HepG2 (cell line): ENCODE measurements around the gene PSORS1C2. TPM values are rescaled to one million over a fixed set of nuclear protein-coding genes. Genes with fewer than 3 reads are reported as not detected.

Source experiments
- ATAC-seq: fragments of 200-7000 bp; cut with Tn5 transposase; 3 replicates; pipeline ENCODE4 v1.9.1; 2020; ENCODE audit warnings: mild to moderate bottlenecking, moderate library complexity
- BruUV-seq: library from RNA; stranded (reverse); fragments of 400-500 nt; replicated peaks from 2 replicates; lab custom pipeline; 2021; lab: Mats Ljungman, UMichigan
- CTCF ChIA-PET: fragments of 300-600 bp; formaldehyde crosslinking; extraction: SDS; loops from one replicate; lab custom pipeline; 2021; ENCODE audit warnings: low total read pairs, inconsistent platforms, low intra/inter-chr PET ratio; lab: Yijun Ruan, JAX
- POLR2A ChIA-PET: fragments of 350-600 bp; sonication (Branson Sonifier 250); formaldehyde crosslinking; loops from one replicate; lab custom pipeline; 2020; ENCODE audit warnings: antibody characterized with exemption, inconsistent platforms; lab: Yijun Ruan, JAX
- DNase-seq: peaks from one replicate; pipeline ENCODE4 v3.0.0-alpha.2; 2015; ENCODE audit warnings: low spot score
- FAIRE-seq: peaks from 3 replicates; lab custom pipeline; 2011; peaks lifted over from hg19 to GRCh38; lab: Jason Lieb, UNC
- H2AFZ ChIP-seq: one replicate; pipeline ENCODE4 v1.6.1; 2011; ENCODE audit warnings: low read length, inconsistent platforms
- H3K27ac ChIP-seq: fragments of 300-600 bp; 3 replicates; pipeline ENCODE4 v1.8.0; 2011; ENCODE audit warnings: mixed run types, mild to moderate bottlenecking, mixed read lengths, low read length, inconsistent platforms; ENCODE audit not compliant: insufficient read depth; ENCODE audit errors: extremely low read length
- H3K27me3 ChIP-seq, 2 experiments: fragments of 200-600 bp in 1 of 2; 2 replicates in 1 of 2; 3 replicates in 1 of 2; pipeline versions ENCODE4 v1.6.0 to v1.8.0; 2011; ENCODE audit warnings: low read length in 2 of 2, mild to moderate bottlenecking in 2 of 2, moderate library complexity in 2 of 2, inconsistent platforms in 1 of 2; ENCODE audit not compliant: insufficient read depth in 2 of 2, control insufficient read depth in 1 of 2
- H3K36me3 ChIP-seq, 2 experiments: fragments of 200-600 bp in 1 of 2; replicated peaks in 1 of 2; 2 replicates in 1 of 2; 3 replicates in 1 of 2; pipeline versions ENCODE4 v1.5.1 to v1.8.0; 2011; ENCODE audit warnings: low read length in 2 of 2, inconsistent platforms in 1 of 2; ENCODE audit not compliant: insufficient read depth in 2 of 2, control insufficient read depth in 1 of 2
- H3K4me1 ChIP-seq: 2 replicates; pipeline ENCODE4 v1.5.1; 2012; ENCODE audit warnings: low read length, inconsistent platforms; ENCODE audit not compliant: insufficient read depth
- H3K4me2 ChIP-seq: 2 replicates; pipeline ENCODE4 v1.6.0; 2011; ENCODE audit warnings: low read depth, low read length, inconsistent platforms
- H3K4me3 ChIP-seq, 3 experiments: fragments of 200-600 bp in 1 of 3; sonication (generic), shearing (Covaris generic) in 1 of 3; replicated peaks in 1 of 3; 2 replicates each; pipeline ENCODE4 v1.5.1; 2011 to 2016; ENCODE audit warnings: low read length in 3 of 3, inconsistent platforms in 2 of 3, low read depth in 2 of 3, mild to moderate bottlenecking in 2 of 3, control low read depth in 1 of 3, mixed read lengths in 1 of 3; ENCODE audit not compliant: insufficient read depth in 1 of 3
- H3K79me2 ChIP-seq: one replicate; pipeline ENCODE4 v1.6.1; 2011; ENCODE audit warnings: low read length, inconsistent platforms; ENCODE audit not compliant: insufficient read depth
- H3K9ac ChIP-seq: 2 replicates; pipeline ENCODE4 v1.6.0; 2011; ENCODE audit warnings: mild to moderate bottlenecking, low read depth, low read length, inconsistent platforms; ENCODE audit not compliant: insufficient read depth
- H3K9me3 ChIP-seq: 2 replicates; pipeline ENCODE4 v1.5.1; 2012; ENCODE audit warnings: mild to moderate bottlenecking, low read length
- H4K20me1 ChIP-seq: 2 replicates; pipeline ENCODE4 v1.6.0; 2011; ENCODE audit warnings: inconsistent platforms, mild to moderate bottlenecking, low read length, moderate library complexity; ENCODE audit not compliant: insufficient read depth
- KAT7 ChIP-seq: IDR thresholded peaks from 2 replicates; pipeline ENCODE4 v1.6.1; 2018; ENCODE audit warnings: borderline replicate concordance, missing compliant biosample characterization
- MEF2D ChIP-seq: sonication (generic); formaldehyde crosslinking; IDR thresholded peaks from 2 replicates; pipeline ENCODE4 v1.5.1; 2020; ENCODE audit warnings: mild to moderate bottlenecking, missing genetic modification reagents
- MTA3 ChIP-seq: sonication (generic); formaldehyde crosslinking; IDR thresholded peaks from 2 replicates; pipeline ENCODE4 v1.4.0; 2020; ENCODE audit warnings: missing genetic modification reagents
- NFRKB ChIP-seq: fragments of 450-650 bp; IDR thresholded peaks from 2 replicates; pipeline ENCODE4 v1.6.1; 2017
- NR3C1 ChIP-seq: sonication (generic); formaldehyde crosslinking; IDR thresholded peaks from 2 replicates; pipeline ENCODE4 v1.4.0; 2020; ENCODE audit warnings: missing genetic modification reagents
- PCBP1 ChIP-seq: fragments of 200-400 bp; formaldehyde crosslinking; IDR thresholded peaks from 2 replicates; pipeline ENCODE4 v1.6.1; 2017; ENCODE audit warnings: mild to moderate bottlenecking, low read depth, low read length, borderline replicate concordance
- REL ChIP-seq: sonication (generic); formaldehyde crosslinking; conservative IDR thresholded peaks from 2 replicates; pipeline ENCODE4 v1.8.0; 2022; ENCODE audit warnings: mild to moderate bottlenecking, missing genetic modification reagents, moderate library complexity
- ZBTB7A ChIP-seq: sonication (generic); formaldehyde crosslinking; IDR thresholded peaks from 2 replicates; pipeline ENCODE4 v1.8.0; 2022; ENCODE audit warnings: mild to moderate bottlenecking, missing genetic modification reagents
- ZFAT ChIP-seq: sonication (generic); formaldehyde crosslinking; conservative IDR thresholded peaks from 2 replicates; pipeline ENCODE4 v1.8.1; 2023; ENCODE audit warnings: missing genetic modification reagents, inconsistent platforms
- ZMAT3 ChIP-seq: sonication (generic); formaldehyde crosslinking; conservative IDR thresholded peaks from 2 replicates; pipeline ENCODE4 v1.7.0; 2021; ENCODE audit warnings: missing genetic modification reagents
- ZNF12 ChIP-seq: sonication (generic); formaldehyde crosslinking; IDR thresholded peaks from 2 replicates; pipeline ENCODE4 v1.5.0; 2020; ENCODE audit warnings: missing genetic modification reagents
- ZNF263 ChIP-seq: sonication (generic); formaldehyde crosslinking; IDR thresholded peaks from 2 replicates; pipeline ENCODE4 v1.4.0; 2020; ENCODE audit warnings: missing genetic modification reagents
- ZNF546 ChIP-seq: sonication (generic); formaldehyde crosslinking; conservative IDR thresholded peaks from 2 replicates; pipeline ENCODE4 v1.8.1; 2023; ENCODE audit warnings: mild to moderate bottlenecking, missing genetic modification reagents
- ZNF615 ChIP-seq: sonication (generic); formaldehyde crosslinking; IDR thresholded peaks from 2 replicates; pipeline ENCODE4 v1.5.0; 2020; ENCODE audit warnings: mild to moderate bottlenecking, missing genetic modification reagents, borderline replicate concordance
- ZNF790 ChIP-seq: sonication (generic); formaldehyde crosslinking; IDR thresholded peaks from 2 replicates; pipeline ENCODE4 v1.8.0; 2022; ENCODE audit warnings: missing genetic modification reagents, mild to moderate bottlenecking, borderline replicate concordance
- ZNF816 ChIP-seq: sonication (generic); formaldehyde crosslinking; IDR thresholded peaks from 2 replicates; pipeline ENCODE4 v1.8.0; 2022; ENCODE audit warnings: missing genetic modification reagents, mild to moderate bottlenecking, borderline replicate concordance
- ZNF83 ChIP-seq: sonication (generic); formaldehyde crosslinking; IDR thresholded peaks from 2 replicates; pipeline ENCODE4 v1.4.0; 2020; ENCODE audit warnings: missing genetic modification reagents, mild to moderate bottlenecking, borderline replicate concordance
- ZNF850 ChIP-seq: sonication (generic); formaldehyde crosslinking; conservative IDR thresholded peaks from 2 replicates; pipeline ENCODE4 v1.9.0; 2021; ENCODE audit warnings: mild to moderate bottlenecking, missing genetic modification reagents
- WGBS: methylation state at CpG from one replicate; pipeline ENCODE4 v1.1.6; 2017; ENCODE audit warnings: low lambda C conversion rate; 5-methylcytosine and 5-hydroxymethylcytosine counted together
- in situ Hi-C: cut with HindIII; loops from 2 replicates; pipeline ENCODE4 v1.10.0; 2017; ENCODE audit warnings: low pct_unique_long_range_greater_than_20kb; ENCODE audit not compliant: extremely low pct_ligation_motif_present
- intact Hi-C: fragments of 100-400 bp; cut with micrococcal nuclease; formaldehyde crosslinking; loops from one replicate; pipeline ENCODE4 v1.10.0; 2022; ENCODE audit not compliant: unreplicated experiment
- polyA plus RNA-seq, 8 experiments: library from polyadenylated mRNA; depleted of rRNA in 3 of 8; stranded (reverse) in 7 of 8; unstranded in 1 of 8; fragments of >200 nt; fragmentation: Illumina TruSeq in 4 of 8; extraction: Trizol in 4 of 8; gene quantifications; 2 replicates each; pipeline versions ENCODE4 v1.2.1 to v1.2.3, GENCODE V29; 2011 to 2016; ENCODE audit warnings: low read depth in 4 of 8, missing spikeins in 1 of 8, mixed read lengths in 1 of 8; ENCODE audit not compliant: insufficient read depth in 1 of 8
- total RNA-seq, 5 experiments: library from RNA; depleted of rRNA; stranded (reverse); fragments of >200 nt; fragmentation: Illumina TruSeq; extraction: Trizol; gene quantifications; 2 replicates each; pipeline ENCODE4 v1.2.3, GENCODE V29; 2016; ENCODE audit warnings: low read depth in 1 of 5
- TF ChIP-seq, protein P1 (sequence below): fragments of 450-650 bp; IDR thresholded peaks from 2 replicates; pipeline ENCODE4 v1.6.1; 2017; ENCODE audit warnings: mild to moderate bottlenecking
- TF ChIP-seq, protein P2 (sequence below), 2 experiments: sonication (generic) in 1 of 2; formaldehyde crosslinking in 1 of 2; IDR thresholded peaks; 2 replicates each; pipeline versions ENCODE4 v1.5.1 to v1.6.1; 2011 to 2020; ENCODE audit warnings: borderline replicate concordance in 1 of 2, low read depth in 1 of 2, low read length in 1 of 2, mild to moderate bottlenecking in 1 of 2, missing genetic modification reagents in 1 of 2, moderate library complexity in 1 of 2

The PSORS1C2 gene
- total and polyA plus RNA-seq, 2 of the 13 experiments (the other 11 are each of a cell fraction or from before 2014, with no cell fraction given) = not detected

DNA sequence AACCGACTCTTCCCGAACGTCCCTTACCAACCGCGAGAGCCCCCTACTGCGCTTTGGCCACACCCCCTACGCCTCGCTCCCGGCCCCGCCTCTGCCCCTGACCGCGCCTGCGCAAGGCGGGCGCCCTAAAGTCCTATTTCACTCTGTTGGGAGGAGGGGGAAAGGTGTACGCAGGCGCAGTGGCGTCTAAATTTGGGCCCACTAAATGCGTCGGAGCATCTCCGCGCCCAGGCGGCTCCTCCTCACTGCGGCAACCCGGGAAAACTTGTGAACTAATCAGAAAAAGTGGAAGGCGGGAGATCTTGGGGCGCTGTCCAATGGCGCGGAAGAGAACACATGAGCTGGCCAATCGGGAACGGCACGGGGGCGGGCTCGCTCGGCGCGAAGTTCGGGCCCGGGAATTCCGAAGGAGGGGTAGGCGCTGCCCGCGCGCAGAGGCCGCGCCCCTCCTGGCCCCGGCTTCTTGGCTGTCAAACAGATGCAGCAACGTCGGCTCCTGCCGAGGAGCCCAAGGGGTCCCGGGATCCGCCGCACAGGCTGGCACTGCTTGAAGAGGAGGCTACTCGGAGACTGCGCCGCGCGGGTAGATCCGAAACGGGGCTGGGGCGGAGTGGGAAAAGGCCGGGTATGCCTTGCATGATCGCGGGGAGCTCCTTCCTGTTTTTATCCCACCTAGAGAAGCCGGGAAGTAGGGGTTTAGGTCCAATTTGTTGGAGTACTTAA is 19.4 kb upstream of the PSORS1C2 start, which contains the start of gene TCF19:
TSS of gene TCF19 (plus strand) at position 450 of the 723 bp plus-strand sequence. CDS start 881 bp downstream, outside the sequence.
- Histone ChIP-seq H3K79me2 (no peaks in the 10 kb centered on the region), H3K4me3 (peak within 1 kb of the TSS; percentile 76 to 90 (median 87)), H3K9ac (peak within 1 kb of the TSS; percentile 80), H3K9me3 (no peaks in the 10 kb centered on the region), H4K20me1 (no peaks in the 10 kb centered on the region), H3K27me3 (no peaks in the 10 kb centered on the region), H3K36me3 (peaks cover 4 to 25% of the 10 kb centered on the region in 2 experiments), H3K4me2 (peak within 1 kb of the TSS; percentile 99), H3K27ac (peak within 1 kb of the TSS; percentile 66), H2AFZ (peak within 1 kb of the TSS; percentile 35), H3K4me1 (peaks cover 30% of the 10 kb centered on the region)
- peak; percentile 99 for DNase-seq
- ATAC-seq = peak; percentile 94
- 2% methylated on average over 58 of the region's 65 CpGs for WGBS
- intact Hi-C loops (loop anchor here (1.0 to 2.0 kb wide), 2 partner anchors 28 to 34 kb away; no protein-coding TSS in a partner anchor), in situ Hi-C loops (no loop called here)
- peak; percentile 93 for FAIRE-seq
- BruUV-seq = no TSS peak
- ChIA-PET POLR2A (interaction anchor here (0.8 to 1.4 kb wide), 4 partner anchors 10 to 37 kb away, joined by 3 to 5 read pairs (median 3); no protein-coding TSS in a partner anchor), CTCF (no interaction called here)
- TF ChIP-seq ZMAT3 (CRISPR knock-in tag) (no peak; the same call in 1 of the 2 replicates), ZNF816 (CRISPR knock-in tag) (peak; percentile 86; the same call in 1 of the 2 replicates), ZFAT (CRISPR knock-in tag) (no peak), KAT7 (CRISPR knock-in tag) (no peak), ZNF546 (CRISPR knock-in tag) (no peak; the same call in 1 of the 2 replicates), NFRKB (no peak), ZNF83 (CRISPR knock-in tag) (peak; percentile 2; the same call in 1 of the 2 replicates), ZNF12 (CRISPR knock-in tag) (no peak), ZNF790 (CRISPR knock-in tag) (no peak), ZNF850 (no peak), PCBP1 (0 out of 2 replicates have a peak, but pooled peaks have one; percentile 70), ZNF615 (CRISPR knock-in tag) (no peak), MEF2D (no peak; the same call in none of the 2 replicates), ZNF263 (CRISPR knock-in tag) (peak; percentile 46; the same call in 1 of the 2 replicates), NR3C1 (no peak), ZBTB7A (no peak), REL (CRISPR knock-in tag) (peak; percentile 98), MTA3 (no peak)
- TF ChIP-seq, protein P1, sequence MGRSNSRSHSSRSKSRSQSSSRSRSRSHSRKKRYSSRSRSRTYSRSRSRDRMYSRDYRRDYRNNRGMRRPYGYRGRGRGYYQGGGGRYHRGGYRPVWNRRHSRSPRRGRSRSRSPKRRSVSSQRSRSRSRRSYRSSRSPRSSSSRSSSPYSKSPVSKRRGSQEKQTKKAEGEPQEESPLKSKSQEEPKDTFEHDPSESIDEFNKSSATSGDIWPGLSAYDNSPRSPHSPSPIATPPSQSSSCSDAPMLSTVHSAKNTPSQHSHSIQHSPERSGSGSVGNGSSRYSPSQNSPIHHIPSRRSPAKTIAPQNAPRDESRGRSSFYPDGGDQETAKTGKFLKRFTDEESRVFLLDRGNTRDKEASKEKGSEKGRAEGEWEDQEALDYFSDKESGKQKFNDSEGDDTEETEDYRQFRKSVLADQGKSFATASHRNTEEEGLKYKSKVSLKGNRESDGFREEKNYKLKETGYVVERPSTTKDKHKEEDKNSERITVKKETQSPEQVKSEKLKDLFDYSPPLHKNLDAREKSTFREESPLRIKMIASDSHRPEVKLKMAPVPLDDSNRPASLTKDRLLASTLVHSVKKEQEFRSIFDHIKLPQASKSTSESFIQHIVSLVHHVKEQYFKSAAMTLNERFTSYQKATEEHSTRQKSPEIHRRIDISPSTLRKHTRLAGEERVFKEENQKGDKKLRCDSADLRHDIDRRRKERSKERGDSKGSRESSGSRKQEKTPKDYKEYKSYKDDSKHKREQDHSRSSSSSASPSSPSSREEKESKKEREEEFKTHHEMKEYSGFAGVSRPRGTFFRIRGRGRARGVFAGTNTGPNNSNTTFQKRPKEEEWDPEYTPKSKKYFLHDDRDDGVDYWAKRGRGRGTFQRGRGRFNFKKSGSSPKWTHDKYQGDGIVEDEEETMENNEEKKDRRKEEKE = no peak
- TF ChIP-seq, protein P2, sequence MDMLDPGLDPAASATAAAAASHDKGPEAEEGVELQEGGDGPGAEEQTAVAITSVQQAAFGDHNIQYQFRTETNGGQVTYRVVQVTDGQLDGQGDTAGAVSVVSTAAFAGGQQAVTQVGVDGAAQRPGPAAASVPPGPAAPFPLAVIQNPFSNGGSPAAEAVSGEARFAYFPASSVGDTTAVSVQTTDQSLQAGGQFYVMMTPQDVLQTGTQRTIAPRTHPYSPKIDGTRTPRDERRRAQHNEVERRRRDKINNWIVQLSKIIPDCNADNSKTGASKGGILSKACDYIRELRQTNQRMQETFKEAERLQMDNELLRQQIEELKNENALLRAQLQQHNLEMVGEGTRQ (IDR thresholded peaks at IDR 0.05; ENCODE audit: low read depth, low read length) = no peak
- TF ChIP-seq, protein P2 (CRISPR knock-in tag; IDR thresholded peaks at IDR 0.05; ENCODE audit: borderline replicate concordance) = no peak; the same call in 1 of the 2 replicates
